OCI-LY7 (cell line): Measurements from ENCODE around the gene MED26.

Experiments
- EZH2phosphoT487 ChIP-seq: fragments of 200-600 bp; sonication (generic); IDR thresholded peaks from 2 replicates; pipeline ENCODE4 v1.6.1; 2018; ENCODE audit warnings: low read depth, borderline replicate concordance, mild to moderate bottlenecking, mixed run types, antibody characterized with exemption, low read length, moderate library complexity, mixed read lengths
- TF ChIP-seq, protein P1 (sequence below): fragments of 200-600 bp; sonication (generic); conservative IDR thresholded peaks from 2 replicates; pipeline ENCODE4 v1.5.1; 2014; ENCODE audit warnings: mild to moderate bottlenecking, antibody characterized with exemption, low read length, moderate library complexity, mixed read lengths

DNA sequence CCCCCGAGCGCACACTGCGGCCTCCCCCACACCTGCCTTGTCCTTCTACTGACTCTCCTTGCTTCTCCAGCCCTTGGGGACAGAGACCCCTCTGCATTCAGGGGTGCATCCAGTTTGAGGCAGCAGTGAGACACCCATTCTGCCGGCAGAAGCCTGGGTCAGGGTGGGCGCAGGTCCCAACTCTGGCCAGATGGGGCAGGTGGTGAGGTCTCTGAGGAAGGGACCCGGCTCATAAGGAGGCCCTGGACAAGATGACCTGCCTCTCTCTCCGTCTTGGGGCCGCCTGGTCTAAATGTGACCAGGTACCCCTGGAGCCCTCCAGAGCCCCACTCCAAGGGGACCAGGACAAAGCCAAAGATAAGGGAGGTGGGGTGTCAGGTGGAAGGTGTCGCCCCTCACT, 91.9 kb downstream of the MED26 start:
- TF ChIP-seq, protein P1, sequence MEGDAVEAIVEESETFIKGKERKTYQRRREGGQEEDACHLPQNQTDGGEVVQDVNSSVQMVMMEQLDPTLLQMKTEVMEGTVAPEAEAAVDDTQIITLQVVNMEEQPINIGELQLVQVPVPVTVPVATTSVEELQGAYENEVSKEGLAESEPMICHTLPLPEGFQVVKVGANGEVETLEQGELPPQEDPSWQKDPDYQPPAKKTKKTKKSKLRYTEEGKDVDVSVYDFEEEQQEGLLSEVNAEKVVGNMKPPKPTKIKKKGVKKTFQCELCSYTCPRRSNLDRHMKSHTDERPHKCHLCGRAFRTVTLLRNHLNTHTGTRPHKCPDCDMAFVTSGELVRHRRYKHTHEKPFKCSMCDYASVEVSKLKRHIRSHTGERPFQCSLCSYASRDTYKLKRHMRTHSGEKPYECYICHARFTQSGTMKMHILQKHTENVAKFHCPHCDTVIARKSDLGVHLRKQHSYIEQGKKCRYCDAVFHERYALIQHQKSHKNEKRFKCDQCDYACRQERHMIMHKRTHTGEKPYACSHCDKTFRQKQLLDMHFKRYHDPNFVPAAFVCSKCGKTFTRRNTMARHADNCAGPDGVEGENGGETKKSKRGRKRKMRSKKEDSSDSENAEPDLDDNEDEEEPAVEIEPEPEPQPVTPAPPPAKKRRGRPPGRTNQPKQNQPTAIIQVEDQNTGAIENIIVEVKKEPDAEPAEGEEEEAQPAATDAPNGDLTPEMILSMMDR: no peak
- no peak for TF ChIP-seq EZH2phosphoT487
